Skeletal muscle cell (primary cell): ENCODE results near the gene LSR.
A peak's percentile ranks its signal among the peaks of the same experiment; 100 is the strongest.

Experiments
- DNase-seq: peaks from one replicate; pipeline ENCODE4 v3.0.0-alpha.2; 2010; ENCODE audit warnings: low read depth
- H3K4me3 ChIP-seq: 2 replicates; pipeline ENCODE4 v1.5.1; 2011; ENCODE audit warnings: low read depth, mild to moderate bottlenecking, control low read depth, low read length, moderate library complexity

LSR gene

DNA sequence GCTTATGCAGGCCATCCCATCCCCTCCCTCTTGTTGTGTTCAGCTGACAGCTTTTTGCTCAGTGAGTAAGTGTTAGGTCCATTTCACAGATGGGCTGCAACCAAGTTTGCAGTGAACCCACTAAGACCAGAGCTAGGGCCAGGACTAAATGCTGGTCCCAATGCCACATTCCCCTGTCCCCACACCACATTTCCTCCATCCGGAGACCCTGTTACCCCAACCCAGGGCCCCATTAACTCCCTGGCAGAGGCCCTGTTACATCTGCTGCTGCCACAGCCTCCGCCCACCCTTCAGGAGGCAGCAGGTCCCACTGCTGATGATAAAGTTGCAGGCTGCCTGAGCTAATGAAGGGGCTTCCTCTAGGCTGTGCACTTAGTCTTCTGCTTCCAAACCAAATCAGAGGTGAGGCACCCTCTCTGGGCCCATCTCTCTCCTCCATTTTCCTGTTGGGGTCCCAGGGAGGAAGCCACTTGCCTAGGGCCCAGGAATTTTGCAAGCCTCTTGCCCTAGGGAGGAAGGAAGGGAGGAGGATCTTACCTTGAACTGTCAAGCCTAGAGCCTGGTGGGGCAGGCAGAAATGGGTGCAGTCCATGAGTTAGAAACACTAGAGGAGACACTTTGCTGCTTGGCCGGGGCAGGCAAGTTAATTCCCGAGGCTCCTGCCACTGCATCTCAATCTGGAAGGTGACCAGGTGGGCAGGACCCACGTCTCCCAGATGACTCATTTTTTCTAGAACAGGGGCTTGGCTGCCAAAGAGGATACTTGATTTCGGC lies 16.5 kb downstream of the LSR start:
- no peak for DNase-seq
- no peak overlapping the region for H3K4me3 ChIP-seq

DNA sequence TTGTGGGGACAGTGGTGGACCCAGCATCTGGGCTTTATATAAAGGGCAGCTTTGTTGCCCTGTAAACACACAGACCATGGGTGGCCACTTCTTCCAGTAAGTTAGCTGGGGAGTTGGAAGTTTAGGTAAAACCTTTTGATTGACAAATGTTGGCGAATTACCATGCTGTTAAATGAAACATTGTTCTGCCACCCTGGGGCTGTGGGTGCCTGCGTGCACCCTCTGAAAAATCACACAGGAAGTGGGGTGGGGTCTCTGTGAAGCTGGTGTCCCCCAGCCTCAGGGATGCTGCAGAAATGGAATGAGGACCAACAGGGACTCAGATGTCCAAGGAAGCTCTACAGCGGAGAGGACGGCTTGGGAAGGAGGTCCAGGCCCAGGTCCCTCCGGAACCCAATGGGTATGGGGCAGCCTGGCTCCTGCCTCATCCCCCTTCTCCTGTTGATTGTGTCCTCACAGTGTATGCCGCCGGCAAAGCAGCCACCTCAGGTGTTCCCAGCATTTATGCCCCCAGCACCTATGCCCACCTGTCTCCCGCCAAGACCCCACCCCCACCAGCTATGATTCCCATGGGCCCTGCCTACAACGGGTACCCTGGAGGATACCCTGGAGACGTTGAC lies 17.2 kb downstream of the LSR start:
- H3K4me3 ChIP-seq, result no peak overlapping the region
- no peak for DNase-seq

DNA sequence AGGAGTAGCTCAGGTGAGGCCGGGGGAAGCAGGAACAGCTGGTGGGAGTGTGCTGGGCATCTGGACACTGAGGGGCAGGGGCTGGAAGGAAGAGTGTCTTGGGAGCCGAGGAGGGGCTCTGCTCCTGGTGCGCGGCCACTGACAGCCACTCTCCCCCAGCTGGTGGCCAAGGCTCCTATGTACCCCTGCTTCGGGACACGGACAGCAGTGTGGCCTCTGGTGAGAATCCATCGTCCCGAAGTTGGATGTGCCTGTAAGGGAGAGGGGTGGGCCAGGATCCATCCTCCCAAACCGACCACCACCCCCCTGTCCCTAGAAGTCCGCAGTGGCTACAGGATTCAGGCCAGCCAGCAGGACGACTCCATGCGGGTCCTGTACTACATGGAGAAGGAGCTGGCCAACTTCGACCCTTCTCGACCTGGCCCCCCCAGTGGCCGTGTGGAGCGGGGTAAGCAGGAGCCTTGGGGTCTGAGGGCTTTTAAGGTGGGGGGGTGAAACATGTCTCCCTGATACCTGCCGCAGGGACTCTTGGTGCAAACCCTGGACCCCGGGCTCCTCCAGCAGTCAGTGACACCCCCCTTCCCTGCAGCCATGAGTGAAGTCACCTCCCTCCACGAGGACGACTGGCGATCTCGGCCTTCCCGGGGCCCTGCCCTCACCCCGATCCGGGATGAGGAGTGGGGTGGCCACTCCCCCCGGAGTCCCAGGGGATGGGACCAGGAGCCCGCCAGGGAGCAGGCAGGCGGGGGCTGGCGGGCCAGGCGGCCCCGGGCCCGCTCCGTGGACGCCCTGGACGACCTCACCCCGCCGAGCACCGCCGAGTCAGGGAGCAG lies 17.9 kb downstream of the LSR start:
- no peak for DNase-seq
- peak overlapping the region; percentile 84 for H3K4me3 ChIP-seq

DNA sequence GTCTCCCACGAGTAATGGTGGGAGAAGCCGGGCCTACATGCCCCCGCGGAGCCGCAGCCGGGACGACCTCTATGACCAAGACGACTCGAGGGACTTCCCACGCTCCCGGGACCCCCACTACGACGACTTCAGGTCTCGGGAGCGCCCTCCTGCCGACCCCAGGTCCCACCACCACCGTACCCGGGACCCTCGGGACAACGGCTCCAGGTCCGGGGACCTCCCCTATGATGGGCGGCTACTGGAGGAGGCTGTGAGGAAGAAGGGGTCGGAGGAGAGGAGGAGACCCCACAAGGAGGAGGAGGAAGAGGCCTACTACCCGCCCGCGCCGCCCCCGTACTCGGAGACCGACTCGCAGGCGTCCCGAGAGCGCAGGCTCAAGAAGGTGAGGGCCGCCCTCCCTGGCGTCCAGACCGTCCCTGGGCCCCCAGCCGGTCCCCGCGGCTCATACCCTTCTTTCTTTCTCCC lies 18.6 kb downstream of the LSR start:
- H3K4me3 ChIP-seq, result peak overlapping the region; percentile 84
- no peak for DNase-seq

DNA sequence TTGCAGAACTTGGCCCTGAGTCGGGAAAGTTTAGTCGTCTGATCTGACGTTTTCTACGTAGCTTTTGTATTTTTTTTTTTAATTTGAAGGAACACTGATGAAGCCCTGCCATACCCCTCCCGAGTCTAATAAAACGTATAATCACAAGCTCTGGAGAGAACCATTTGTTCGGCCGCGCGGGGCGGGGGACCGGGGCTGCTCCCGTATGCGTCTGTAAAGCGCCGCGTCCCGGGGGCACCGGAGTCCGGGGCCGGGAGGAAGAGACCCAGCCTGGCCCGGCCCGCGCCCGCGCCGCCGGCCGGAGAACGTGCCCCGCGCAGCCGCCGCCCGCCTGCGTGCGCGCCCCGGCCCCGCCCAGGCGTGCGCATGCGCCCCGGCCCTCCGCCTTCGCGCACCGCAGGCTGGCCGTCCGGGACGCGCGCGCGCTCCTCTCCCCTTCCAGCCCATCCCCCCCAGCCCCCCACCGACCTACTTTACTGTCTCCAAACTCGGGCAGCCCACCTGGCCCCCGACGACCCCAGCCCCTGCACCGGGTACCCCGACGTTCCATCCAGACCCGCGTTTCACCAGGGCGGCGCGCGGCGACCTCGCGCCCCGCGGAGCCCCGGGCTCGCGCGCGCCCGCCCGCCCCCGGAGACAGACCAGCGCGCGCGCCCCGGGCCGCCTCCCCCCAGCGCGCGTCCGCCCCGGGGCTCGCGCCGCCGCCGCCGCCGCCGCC lies 19.2 kb downstream of the LSR start:
- peak overlapping the region; percentile 84 for H3K4me3 ChIP-seq
- DNase-seq, result peak; percentile 25

DNA sequence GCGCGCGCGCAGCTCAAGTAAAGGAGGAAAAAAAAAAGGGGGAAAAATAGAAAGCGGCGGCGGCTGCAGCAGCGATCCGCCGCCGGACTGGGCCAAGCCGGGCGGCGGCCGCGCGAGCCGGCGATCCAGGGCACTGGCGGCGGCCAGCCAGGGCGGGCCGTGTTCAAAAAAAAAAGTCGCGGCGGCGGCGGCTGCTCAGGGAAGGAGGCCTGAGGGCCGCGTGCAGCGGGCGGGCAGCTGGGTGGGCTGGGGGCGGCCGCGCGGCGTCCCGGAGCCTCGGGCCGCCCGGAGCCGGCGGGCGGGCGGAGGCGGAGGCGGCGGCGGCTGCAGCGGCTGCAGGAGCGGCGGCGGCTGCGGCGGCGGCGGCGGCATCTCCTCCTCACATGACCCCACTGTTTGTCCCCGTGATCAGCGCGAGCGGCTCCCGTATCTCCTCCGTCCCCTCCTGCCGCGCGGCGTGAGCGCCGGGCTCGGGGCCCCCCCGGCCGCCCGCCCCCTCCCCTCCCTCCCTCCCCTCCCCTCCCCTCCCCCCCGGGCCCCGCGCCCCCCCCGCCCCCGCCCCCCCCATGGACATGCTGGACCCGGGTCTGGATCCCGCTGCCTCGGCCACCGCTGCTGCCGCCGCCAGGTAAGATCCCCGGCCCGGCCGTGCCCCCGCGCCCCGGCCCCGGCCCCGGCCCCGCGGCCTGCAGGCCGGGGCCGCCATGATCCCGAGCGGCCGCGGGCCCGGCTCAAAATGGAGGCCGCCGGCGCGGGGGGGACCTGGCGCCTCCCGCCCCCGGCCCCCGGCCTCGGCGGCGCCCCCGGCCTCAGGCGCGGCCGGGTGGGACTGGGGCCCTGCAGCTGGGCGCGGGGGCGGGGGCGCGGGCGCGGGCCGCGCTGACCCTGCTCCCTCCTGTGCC lies 20.0 kb downstream of the LSR start, which contains the start of gene USF2:
Gene USF2 (plus strand): TSS at position 427 of the 902 bp plus-strand sequence. CDS start 140 bp downstream, at position 567.
- H3K4me3 ChIP-seq, result peak within 1 kb of the TSS; percentile 84
- DNase-seq, result peak; percentile 24

DNA sequence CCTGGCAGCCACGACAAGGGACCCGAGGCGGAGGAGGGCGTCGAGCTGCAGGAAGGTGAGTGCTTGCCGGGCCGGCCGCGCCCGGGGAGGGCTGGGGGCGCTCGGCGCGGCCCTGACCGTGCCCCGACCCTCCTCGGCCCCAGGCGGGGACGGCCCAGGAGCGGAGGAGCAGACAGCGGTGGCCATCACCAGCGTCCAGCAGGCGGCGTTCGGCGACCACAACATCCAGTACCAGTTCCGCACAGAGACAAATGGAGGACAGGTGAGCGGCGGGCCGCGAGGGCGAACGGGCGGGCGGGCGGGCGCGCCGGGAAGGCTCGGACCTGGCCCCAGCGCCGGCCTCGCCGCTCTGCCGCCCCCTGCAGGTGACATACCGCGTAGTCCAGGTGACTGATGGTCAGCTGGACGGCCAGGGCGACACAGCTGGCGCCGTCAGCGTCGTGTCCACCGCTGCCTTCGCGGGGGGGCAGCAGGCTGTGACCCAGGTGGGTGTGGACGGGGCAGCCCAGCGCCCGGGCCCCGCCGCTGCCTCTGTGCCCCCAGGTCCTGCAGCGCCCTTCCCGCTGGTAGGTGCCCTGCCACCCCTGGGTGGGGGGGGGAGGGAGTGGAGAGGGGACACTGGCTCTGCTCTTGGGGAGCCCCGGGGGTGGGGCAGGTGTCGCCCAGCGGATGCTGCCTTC lies 20.8 kb downstream of the LSR start:
- DNase-seq, result peak; percentile 34
- peak overlapping the region; percentile 55 for H3K4me3 ChIP-seq

DNA sequence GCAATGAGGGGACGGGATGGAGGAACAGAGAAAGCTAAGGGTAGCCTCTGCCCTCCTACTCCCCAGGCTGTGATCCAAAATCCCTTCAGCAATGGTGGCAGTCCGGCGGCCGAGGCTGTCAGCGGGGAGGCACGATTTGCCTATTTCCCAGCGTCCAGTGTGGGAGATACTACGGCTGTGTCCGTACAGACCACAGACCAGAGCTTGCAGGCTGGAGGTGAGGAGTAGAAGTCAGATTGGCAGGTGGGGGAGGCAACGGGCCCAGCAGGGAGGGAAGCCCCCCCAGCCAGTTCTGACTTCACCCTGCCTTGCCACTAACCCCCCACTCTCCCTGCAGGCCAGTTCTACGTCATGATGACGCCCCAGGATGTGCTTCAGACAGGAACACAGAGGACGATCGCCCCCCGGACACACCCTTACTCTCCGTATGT lies 21.6 kb downstream of the LSR start:
- no peak for DNase-seq
- H3K4me3 ChIP-seq, result no peak overlapping the region

DNA sequence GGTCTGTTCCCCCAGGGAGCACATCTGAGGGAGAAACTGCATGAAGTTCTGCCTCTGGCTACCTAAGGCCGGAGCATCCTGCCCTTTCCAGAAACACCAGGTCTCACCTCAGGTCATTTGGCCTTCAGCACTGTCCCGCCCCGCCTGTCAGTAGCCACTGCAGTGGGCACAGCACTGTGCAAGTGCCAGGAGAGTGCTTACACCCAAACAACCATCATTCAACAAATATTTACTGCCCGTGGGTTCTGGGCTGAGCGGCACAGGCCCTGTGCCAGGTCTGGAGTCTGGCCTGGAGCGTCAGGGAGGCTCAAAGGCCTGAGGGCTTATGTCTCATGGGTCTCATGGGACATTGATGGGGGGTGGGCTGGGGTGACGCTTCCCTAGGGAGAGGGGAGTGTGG lies 22.7 kb downstream of the LSR start:
- DNase-seq, result no peak
- no peak overlapping the region for H3K4me3 ChIP-seq

DNA sequence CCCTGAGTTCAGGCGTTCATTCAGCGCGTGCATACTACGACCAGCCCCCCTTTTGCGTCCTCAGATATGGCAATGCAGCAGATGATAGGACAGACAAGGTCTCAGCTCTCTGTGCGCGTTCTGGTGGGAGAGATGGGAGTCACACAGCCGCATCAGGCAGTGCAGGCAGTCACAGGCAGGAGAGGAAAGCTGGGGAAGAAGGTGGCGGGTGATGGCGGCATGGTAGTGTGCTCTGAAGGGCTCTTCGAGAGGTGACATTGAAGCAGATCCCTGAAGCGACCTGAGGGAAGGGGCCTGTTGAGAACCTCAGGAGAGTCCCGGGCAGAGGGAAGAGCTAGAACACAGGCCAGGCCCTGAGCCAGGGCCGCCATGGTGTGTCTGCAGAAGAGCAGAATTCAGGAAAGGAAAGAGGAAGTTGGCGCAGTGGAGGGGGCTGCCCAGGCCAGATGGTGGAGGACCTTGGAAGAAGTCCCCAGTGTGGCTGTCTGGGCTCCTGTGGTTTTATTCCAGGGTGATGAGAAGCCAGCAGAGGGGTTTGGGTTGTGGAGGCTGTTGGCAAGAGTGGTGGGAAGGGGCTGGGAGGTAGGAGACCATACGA lies 23.4 kb downstream of the LSR start:
- no peak overlapping the region for H3K4me3 ChIP-seq
- no peak for DNase-seq

DNA sequence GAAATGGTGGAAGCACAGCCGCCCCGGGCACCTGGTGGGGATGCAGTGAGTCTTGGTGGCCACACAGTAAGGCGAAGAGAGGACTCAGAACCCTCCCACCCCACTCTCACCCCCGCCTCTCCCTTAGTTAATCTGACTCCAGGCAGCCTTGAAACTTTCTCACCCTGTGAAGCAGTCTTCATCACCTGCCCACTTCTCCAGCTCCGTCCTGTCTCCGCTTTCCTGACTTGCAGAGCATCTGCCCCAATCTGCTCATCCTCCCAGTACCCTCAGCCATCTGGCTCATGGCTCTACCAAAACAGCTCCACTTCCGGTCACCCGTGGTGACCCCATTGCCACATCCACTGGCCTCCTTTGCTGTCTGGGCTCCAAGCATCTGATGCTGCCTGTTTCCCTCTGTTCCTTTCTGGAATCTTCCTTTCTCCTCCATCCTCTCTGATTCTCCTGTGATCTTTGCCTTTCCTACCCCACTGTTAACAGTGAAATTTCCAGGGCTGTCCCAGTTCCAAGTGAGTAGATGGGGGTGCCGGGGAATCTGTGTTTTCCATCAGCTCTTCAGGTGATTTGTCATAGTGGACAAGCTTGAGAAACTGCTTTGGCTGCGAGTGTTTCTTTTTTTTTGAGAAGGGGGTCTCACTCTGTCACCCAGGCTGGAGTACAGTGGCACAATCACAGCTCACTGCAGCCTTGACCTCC lies 24.3 kb downstream of the LSR start:
- no peak for DNase-seq
- H3K4me3 ChIP-seq, result no peak overlapping the region

DNA sequence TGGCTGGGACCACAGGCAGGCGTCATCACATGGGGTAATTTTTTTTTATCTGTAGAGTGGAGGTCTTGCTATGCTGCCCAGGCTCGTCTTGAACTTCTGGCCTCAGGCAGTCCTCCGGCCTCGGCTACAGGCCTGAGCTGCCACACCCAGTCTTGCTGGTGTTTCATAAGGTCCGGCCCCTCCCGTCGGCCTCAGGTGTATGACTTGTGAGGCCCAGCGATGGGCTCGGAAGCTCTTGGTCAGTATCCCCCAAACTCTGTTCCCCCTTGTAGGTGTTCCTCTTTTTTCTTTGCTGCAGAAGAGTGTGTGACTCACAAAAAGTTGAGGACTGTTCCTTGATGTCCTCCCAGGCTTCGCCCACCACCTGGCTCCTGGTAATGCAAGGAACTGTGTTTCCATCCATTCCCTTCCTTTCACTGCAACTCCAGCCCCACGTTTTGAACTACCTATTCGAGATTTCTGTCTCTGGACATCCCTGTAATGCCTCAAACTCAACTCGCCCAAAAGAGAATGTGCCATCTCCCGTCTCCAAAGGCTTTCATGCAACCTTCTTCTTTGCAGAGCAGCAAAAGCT lies 25.0 kb downstream of the LSR start:
- DNase-seq, result no peak
- H3K4me3 ChIP-seq, result no peak overlapping the region

DNA sequence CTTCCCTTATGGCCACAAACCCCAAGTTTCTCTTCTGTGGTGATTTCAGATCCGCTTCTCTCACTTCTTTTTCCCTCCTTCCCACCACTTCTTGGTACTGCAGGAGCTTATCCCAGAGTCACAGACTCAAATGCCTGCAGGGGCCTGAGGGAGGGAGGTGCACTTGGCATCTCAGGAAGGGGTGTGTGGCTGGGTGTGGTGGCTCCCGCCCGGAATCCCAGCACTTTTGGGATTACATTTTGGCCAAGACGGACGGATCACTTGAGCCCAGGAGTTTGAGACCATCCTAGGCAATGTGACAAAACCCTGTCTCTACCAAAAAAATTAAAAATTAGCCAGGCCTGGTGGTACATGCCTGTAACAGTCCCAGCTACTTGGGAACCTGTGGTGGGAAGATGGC lies 25.5 kb downstream of the LSR start:
- H3K4me3 ChIP-seq, result no peak overlapping the region
- DNase-seq, result no peak

DNA sequence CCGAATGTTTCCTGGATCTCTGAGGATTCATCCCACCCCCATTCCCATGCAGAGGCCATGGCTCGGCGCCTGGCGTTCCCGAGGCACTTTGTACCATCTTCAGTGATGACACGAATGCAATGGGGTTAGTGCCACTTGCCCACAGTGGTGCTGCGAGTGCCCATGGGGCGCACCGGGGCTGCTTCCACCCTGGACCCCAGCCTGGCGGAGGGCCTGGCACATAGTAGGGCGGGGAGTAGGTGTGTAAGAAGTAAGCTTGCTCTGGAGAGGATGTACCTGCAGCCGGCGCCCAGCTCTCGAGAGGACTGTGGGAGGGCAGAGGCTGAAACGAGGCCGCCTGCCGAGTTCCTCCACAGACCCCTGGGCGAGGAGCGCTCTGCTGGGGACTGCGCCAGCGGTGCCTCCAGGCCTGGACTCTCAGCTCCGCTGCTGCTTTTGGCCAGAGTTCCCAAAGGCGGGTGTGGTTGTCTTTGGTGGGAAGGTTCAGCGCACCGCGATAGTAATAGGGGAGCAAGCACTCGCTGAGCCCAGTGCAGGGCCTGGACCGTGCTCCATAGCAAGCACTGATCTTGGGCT lies 28.0 kb downstream of the LSR start:
- no peak for DNase-seq

DNA sequence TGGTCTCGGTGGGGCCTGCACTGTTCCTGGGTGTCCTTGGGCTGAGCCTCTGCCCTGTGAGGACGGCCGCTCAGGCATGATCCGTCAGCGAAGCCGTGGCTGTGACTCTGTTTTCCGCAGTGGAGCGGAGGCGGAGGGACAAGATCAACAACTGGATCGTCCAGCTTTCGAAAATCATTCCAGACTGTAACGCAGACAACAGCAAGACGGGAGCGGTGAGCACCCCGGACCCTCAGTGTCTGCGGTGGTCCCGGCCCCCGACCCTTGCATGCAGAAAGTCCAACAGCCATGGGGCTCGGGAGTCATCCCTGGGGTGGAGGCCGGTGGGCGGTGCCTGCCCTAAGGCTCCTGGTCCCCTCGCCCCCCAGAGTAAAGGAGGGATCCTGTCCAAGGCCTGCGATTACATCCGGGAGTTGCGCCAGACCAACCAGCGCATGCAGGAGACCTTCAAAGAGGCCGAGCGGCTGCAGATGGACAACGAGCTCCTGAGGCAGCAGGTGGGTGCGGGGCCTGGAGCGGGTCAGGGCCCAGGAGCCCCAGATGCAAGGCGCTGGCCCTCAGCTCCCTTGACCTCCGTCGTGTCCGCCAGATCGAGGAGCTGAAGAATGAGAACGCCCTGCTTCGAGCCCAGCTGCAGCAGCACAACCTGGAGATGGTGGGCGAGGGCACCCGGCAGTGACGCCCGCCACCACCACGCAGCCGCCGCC lies 29.9 kb downstream of the LSR start:
- H3K4me3 ChIP-seq, result no peak overlapping the region
- DNase-seq, result no peak

More for the DNA sequence above, 28.0 kb downstream of the LSR start:
- no peak overlapping the region for H3K4me3 ChIP-seq

DNA sequence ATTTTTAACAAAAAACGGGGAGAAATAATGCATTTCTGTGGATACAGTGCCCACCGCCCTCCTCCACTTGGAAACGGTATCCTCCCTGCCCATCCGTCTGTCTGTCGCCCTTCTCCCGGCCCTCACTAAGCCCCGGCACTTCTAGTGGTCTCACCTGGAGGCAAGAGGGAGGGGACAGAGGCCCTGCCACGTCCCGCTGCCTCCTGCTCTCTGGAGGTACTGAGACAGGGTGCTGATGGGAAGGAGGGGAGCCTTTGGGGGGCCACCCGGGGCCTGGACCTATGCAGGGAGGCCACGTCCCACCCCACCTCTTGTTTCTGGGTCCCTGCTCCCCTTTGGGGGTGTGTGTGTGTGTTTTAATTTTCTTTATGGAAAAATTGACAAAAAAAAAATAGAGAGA lies 30.6 kb downstream of the LSR start:
- no peak for DNase-seq
- no peak overlapping the region for H3K4me3 ChIP-seq
